HG03460 (cell line): ENCODE data around the gene TWNK.
A peak's percentile ranks its signal among the peaks of the same experiment; 100 is the strongest.
"Not testable (repeated sequence)": the region's sequence is repeated elsewhere in the genome, so short reads cannot be mapped to it uniquely, and the experiment has no call there.

Experiments used
- ATAC-seq: cut with Tn5 transposase; IDR thresholded peaks from one replicate; pipeline ENCODE4 v1.9.1; 2021; ENCODE audit not compliant: unreplicated experiment

TWNK gene

DNA sequence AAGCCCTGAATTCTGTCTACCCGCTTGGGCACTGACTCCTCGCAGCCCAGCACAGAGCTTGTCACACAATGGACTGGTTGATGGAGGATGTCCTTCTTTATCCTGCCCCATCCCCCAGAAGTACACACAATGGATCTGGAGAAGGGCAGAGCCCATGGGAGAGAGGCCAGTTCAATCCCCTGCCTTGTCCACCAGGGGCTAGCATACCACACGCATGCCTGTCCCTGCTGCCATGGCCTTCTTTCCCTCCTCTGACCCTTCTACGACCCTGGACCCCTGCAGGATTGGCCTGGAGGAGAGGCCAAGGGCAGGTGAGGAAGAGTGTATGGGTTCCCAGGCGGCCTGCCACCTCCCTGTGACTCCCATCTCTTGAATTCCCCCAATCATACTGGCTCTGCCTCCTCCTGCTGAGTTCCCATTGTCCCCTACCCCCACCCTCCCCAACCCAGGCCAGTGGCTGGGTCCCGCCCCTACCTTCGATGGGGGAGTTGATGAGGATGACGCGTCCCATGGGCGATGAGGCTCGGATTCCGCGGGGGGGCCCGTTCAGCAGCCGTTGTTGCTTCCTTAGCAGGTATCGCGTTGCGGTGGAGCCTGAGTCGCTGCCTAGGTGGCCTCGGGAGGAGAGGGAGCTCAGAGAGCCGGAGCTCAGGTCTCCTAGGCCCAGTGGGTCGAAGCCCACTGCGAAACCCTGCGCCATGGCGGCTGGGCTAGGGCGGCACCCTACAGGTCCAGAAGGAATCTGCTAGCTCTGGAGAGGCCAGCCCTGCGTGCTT, 42.4 kb downstream of the TWNK start:
- ATAC-seq = no peak

DNA sequence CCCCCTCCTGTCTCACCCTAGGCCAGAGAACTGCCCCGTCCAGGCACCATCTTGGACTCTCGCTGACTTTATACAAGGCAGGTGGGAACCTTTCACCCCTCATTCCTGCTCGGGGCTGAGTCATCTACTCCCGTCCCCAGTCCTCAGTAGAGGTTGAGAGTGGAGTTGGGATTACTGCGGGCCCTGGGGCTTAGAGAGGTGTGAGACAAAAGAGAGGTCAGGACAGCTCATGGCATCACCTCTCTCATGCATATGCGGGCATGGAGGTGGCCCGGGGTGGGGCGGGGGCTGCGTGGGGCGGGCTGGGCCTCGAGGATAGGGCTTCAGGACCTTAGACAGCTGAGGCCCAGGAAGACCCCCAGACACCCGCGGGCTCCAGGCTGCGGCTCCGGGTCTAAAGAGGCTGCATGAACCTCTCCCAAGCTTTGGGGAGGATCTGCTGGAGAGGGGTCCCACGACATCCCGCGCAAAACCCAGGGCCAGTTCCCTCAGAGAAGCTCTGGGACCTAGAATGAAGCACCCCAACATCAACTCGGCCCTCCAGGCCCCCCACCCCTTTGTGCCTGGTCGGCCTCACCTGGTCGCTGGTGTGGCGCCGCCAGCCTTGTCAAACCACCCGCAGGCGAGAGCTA, 43.3 kb downstream of the TWNK start:
- ATAC-seq = no peak

DNA sequence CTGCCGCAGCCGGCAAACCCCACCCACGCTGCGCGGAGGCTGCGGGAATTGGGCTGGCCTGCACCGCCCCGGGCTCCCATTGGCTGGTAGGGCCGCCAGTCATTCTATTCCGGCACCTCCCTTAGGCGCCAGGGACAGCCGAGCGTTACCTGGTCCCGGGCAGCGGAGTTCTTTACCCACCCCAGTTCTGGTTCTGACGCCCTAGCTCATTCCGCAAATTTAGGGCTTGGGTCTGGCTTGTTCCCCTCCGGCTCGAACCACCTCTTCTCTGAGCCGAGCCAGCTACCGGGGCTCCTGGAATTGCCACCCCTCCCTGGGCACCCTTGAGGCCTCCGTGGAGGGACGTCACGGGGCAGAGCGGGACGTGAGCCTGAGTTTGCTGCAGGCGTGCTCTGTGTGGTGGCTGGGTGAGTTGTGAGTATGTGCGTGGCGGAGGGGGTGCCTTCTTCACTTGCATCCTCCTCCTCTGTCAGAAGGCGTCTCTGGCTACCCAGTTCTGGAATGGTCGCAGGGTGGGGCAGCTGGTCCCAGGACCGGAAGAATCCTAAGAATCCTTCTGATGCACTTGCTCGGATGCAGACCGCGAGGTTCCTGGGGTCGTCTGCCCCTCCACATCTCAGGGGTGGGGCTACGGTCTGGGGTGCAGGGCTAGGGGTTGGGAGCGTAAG, 43.9 kb downstream of the TWNK start, which contains the start of the genes PDZD7 and SFXN3:
PDZD7 (minus strand) TSS at position 2 of the 668 bp plus-strand sequence. CDS start 910 bp downstream, outside the sequence.
SFXN3 (plus strand) TSS at position 107 of the 668 bp plus-strand sequence. CDS start 3,461 bp downstream, outside the sequence.
- peak; percentile 89 for ATAC-seq

DNA sequence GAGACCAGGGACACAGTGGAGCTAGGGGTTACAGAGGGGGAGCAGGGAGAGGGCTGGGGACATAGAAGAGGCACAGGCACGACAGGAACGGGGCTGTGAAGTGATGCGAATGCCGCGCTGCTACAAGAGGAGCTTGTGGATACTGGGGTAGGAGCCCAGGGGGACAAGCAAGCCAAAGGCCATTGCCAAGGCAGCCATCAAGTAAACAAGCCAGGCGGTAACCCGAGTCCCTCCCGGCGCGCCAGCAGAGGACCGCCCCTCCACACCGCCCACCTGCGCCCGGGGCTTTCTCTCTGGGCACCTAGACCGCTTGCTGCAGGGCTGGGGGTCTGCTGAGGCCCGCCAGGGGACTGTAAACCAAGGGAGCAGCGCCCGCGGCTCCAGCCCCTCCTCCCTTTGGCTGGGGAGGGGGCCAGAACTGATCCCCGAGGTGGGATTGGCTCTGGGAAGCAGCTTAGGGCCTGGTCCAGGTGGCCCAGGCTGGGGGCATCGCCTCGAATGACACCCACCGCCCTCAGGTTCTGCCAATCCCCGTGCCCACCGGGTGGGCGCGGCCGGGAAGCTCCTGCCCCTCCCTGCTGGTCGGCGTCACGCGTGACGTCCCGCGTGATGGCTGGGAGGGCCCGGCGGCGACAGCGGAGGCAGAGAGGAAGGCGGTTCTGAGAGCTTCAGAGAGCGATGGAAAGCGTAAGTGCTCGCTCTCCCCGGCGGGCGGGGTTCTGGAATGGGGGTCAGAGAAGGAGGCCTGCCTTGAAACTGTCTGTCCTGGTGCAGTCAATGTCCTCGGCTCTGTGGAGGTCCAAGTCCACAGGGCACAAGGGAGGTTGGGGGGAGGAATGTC, 44.7 kb downstream of the TWNK start:
- no peak for ATAC-seq

DNA sequence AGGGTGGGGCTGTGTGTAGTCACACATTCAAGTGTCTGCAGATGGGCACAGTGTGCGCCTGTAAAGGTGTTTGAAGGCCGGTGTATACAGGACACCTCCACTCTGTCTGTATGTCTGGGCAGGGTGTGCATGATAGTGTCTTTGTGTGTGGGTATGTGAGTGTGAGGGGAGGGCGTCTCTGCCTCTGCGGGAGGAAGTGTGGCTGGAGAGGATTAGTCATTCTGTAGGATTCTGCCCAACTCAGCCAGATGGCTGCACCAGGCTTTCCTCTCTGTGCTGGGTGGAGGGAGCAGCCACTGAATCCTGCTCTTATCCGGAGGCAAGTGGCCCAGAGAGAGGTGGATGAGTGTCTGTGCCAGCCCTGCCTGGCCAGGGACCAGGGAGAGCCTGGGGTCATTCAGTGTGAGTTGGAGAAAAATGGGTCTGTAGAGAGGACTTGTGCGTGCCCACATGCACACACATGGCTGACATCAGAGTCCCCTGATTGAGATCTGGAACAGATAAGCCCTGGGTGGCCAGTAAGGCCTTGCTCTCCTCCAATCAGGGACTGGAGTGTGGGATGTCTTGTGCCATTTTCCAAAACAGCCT, 45.4 kb downstream of the TWNK start:
- no peak for ATAC-seq

DNA sequence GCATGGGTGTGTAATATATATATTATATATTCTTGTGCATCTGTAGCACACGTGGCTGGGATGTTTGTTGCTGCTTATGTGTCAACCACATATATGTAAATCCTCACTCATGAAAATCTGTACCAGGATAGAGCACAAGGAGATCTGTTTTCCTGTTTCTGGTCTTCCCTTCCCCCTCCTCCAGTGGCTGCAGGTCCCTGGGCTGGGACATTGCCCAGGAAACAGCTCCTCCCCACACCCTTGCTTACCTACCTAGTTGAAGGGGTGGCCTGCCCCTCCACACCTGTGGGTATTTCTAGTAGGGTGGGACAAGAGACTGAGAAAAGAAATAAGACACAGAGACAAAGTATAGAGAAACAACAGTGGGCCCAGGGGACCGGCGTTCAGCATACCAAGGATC, 45.9 kb downstream of the TWNK start:
- ATAC-seq = no peak

DNA sequence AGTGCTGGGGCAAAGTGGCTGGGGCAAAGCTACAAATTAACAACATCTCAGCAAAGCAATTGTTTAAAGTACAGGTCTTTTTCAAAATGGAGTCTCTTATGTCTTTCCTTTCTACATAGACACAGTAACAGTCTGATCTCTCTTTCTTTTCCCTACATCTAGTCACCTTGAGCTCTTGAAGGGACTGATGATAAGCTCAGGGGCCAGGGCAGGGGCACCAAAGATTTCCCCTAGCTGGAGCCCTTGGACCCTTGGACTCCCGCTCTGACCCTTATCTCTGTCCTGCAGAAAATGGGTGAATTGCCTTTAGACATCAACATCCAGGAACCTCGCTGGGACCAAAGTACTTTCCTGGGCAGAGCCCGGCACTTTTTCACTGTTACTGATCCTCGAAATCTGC, 47.1 kb downstream of the TWNK start:
- ATAC-seq = not testable (repeated sequence)

DNA sequence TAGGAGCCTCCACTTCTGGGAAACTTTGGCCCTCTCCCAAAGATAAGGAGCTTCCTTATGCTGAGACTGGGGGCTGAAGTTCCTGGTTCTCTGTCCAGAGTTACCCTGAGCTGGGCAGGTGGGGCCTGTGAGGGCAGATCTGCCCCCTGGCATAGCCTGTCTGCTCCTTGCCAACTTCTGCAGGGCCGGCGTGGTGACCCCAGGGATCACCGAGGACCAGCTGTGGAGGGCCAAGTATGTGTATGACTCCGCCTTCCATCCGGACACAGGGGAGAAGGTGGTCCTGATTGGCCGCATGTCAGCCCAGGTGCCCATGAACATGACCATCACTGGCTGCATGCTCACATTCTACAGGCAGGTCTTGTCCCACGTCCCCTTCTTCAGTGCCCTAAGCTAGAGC, 48.0 kb downstream of the TWNK start:
- ATAC-seq = no peak

DNA sequence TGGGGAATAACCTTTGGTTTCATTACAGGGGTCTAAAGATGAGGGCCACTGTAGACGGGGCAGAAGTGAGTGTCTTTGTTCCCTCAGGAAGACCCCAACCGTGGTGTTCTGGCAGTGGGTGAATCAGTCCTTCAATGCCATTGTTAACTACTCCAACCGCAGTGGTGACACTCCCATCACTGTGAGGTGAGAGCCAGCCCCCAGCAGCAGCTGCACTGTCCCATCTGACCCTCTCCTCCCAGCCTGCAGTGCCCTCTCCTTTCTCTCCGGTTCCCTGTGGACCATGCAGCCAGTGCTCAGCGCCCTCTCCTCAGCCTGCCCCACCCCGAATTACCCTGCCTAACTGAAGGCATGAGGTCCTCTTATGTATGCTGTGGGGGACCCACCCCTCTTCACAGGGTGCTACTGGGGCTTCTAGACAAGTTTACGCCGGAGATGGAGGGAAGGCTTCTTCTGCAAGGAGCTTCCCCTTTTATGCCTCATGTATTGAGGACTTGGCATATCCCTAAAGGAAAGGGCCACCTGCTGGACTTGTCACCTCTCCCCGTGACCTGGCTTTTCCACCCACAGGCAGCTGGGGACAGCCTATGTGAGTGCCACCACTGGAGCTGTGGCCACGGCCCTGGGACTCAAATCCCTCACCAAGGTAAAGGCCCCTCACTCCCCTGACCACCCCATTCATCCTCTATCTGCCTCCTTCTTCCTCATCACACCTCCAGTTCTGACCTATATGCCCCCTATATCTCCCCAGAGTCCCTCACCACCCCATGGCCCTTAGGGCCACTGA, 48.8 kb downstream of the TWNK start:
- ATAC-seq = no peak

DNA sequence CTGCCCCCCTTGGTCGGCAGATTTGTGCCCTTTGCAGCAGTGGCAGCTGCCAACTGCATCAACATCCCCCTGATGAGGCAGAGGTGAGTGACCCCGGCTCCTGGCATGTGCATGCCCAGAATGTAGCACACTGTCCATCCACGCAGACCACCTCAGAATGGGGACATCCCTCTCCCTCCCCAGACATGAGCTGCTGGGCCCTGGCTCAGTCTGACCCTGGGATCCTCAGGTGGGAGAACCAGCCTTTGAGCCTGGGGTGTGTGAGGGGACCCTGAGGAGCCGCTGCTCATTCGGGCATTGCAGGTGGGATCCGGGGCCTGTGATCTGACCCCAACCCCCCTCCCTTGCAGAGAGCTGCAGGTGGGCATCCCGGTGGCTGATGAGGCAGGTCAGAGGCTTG, 49.4 kb downstream of the TWNK start:
- ATAC-seq = no peak

DNA sequence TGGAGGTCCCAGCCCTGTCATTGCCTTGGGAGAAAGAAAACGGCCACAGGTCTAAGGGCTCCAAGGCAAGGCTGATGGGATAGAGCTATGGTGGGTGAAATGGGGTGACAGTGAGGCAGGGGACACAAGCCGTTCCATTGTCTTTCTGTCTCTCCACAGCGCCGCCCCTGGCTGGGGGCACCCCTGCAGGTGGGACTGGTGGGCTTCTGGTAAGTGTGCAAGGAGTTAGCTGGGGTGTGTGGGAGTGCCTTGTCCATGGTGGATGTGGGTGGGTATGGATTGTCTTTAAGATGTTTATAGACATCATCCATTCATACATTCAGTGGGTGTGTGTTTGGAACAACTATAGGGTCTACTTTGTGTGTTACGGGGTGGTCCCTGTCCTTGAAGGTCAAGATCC, 51.1 kb downstream of the TWNK start:
- ATAC-seq = no peak

DNA sequence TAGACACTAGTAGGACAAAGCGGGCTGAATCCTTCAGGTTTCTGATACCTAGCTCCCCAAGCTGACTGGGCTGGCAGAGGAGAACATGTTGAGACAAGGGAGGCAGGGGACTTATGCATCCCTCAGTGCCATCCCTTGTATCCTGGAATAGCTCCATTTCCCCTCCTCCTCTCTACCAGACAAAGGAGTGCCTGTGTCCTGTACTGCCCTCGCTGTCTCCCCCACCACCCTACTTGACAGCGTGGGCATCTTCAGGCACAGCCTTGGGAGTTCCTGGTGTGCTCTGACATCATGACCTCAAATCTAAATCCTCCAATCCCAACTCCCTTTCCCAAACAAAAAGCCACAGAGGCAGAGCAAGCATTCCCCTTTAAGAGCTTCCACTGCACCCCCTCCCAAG, 52.7 kb downstream of the TWNK start:
- no peak for ATAC-seq

DNA sequence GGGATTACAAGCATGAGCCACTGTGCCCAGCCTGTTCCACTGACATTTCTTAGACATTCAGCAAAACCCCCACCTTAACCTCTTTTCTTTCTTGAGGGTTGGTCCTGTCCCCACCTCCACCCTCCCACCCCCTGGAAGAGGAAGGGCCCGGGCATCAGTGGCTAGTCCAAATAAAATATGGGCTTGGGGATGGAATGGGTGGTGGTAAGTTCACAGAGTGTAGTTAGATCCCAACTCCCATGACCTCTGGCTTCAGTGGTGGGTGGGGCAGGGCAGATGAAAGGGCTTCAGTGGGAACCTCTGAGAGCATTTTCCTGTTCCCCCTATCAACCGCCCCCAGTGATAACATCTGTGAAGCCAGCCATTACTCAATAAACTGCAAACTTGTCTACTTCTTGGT, 53.5 kb downstream of the TWNK start:
- no peak for ATAC-seq

DNA sequence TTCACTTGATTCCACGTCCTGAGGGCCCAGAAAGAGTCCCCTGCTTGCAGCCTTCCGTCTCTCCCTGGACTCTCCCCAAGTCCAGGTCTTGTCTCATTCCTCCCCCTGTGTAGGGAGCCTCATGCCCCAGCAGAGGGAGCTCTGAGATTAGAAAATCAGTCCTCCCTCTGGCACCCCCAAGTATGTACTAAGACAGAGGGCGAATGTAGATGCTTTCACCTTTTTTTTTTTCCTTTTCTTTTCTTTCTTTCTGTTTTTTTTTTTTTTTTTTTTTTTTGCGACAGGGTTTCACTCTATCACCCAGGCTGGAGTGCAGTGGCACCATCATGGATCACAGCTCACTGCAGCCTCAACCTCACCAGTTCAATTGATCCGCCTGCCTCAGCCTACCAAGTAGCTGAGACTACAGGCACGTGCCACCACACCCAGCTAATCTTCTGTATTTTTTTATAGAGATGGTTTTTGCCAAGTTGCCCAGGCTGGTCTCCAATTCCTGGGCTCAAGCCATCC, 54.0 kb downstream of the TWNK start:
- ATAC-seq = peak; percentile 67

DNA sequence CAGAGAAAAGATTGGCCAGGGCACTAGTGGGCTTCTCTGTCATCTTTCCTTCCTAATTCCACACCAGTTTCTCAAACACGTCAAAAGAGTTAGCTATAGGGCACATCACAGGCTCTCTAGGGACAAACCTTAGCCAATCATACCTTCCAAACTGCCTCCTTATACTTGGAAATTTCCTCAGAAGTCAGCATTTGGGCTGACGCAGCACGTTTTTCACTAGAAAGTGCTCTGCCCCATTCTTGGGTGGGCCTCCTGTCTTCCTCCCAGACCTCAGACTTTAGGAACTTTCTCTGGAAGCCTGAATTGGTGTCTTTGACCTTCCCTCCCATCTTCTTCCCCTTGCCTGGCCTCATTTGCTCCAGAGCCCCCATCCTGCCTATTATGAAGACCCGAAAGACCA, 54.8 kb downstream of the TWNK start:
- no peak for ATAC-seq

DNA sequence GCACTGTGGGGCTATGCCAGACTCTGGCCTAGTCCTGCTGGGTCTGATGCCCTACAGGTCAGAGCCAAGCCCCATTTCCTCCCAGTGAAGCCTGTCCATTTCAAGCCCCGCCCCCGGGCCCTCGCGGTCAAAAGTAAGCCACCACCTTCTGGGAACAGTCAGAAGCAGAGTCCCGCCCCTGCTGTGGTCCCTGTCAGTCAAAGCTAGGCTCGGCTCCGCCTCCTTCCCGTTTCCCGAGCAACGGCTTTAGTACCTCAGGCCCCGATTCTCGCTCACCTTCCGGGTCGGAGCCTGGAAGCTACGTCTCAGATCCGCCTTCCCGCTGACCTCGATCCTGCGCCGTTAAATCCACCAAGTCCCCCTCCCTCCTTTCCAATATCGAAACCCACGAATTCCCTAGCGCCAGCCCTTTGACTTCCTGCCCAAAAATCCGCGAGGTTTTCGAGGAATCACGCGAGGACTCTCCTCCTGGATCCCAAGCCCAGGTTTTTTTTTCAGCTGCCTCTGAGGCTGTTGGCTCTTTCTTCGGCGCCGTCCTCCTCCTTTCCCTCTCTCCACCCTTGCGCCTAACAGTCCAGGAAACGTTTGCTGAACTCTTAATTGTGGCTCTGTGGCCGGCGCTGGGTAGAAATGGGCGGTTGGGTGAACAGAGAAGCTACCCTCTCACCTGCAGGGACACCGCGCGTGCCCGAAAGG, 55.5 kb downstream of the TWNK start:
- peak; percentile 97 for ATAC-seq

DNA sequence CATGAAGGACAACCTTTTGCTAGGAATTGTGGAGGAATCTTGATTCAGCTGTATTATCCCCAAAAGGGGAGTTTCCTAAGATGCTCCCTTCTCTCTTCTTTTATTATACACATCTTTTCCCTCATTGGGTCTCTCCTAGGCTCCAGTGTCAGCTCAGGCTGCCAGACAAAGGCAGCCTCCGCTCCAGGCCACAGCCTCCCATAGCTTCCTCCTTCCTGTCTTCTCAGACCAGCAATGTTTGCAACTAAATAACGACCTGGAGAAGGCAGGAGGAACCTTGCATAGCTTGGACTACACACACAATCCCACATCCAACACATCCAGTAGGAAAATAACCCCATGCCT, 56.0 kb downstream of the TWNK start:
- no peak for ATAC-seq
